NCI-H1436 (cell line): Measurements from ENCODE around the gene ANKRD30A.
"Not testable (repeated sequence)": the region's sequence is repeated elsewhere in the genome, so short reads cannot be mapped to it uniquely, and the experiment has no call there.

Experiments used
- DNase-seq: peaks from one replicate; lab custom pipeline; 2025; lab: John Stamatoyannopoulos, UW

ANKRD30A gene

GRCh38 chr10:37125191-37125732, at the start of gene ANKRD30A:
Gene ANKRD30A (plus strand): TSS chr10:37125598. CDS start chr10:37125788, 190 bp downstream.
- no peak for DNase-seq

DNA sequence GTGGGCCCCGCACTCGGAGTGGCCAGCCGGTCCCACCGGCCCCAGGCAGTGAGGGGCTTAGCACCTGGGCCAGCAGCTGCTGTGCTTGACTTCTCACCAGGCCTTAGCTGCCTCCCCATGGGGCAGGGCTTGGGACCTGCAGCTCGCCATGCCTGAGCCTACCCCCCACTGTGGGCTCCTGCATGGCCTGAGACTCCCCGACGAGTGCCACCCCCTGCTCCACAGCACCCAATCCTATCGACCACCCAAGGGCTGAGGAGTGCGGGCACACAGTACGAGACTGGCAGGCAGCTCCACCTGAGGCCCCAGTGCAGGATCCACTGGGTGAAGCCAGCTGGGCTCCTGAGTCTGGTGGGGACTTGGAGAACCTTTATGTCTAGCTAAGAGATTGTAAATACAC, 49.3 kb upstream of the ANKRD30A start:
- DNase-seq: not testable (repeated sequence)

GRCh38 chr10:37095792-37096573, 29.4 kb upstream of the ANKRD30A start:
- DNase-seq: no peak

DNA sequence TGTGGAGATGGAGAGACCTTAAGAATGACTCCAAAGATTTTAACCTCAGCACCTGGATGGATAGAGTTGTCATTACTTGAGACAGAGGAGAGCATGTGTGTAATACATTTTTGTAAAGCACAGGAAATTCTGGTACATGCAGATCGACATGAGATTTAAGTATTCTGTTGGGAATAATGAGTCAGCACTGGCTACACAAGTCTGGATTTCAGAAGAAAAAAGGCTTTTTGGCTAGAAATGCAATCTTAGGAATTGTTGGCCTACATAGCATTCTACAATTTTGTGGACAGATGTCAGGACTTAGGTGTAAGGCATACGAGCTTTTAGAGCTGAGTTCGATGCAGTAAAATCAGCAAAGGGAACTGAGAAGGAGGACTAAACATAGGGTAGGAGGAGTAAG, 24.1 kb upstream of the ANKRD30A start:
- no peak for DNase-seq

DNA sequence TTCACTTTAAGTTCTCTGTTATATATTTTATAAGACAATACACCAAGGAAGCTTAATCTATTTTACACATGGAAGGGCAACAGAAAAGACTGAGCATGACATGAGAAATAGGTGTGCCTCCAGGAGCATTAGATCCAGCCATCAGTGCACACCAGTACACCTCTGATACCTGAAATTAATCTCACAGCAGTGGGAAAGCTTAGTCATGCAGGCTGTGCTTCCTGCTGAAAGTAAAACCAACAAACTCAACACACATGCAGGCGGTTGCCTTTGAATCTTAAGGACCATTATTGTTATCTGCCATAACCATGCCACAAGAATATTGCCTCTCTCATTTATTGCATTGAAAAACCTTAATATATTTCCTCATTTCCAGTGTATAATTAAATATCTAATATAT, 16.4 kb upstream of the ANKRD30A start:
- no peak for DNase-seq

GRCh38 chr10:37124532-37124931, 866 bp upstream of the ANKRD30A start:
- no peak for DNase-seq

- no peak for DNase-seq
Observed at GRCh38 chr10:37125921-37126320, 523 bp downstream of the ANKRD30A start.

GRCh38 chr10:37146443-37146842, 21.0 kb downstream of the ANKRD30A start:
- no peak for DNase-seq

DNA sequence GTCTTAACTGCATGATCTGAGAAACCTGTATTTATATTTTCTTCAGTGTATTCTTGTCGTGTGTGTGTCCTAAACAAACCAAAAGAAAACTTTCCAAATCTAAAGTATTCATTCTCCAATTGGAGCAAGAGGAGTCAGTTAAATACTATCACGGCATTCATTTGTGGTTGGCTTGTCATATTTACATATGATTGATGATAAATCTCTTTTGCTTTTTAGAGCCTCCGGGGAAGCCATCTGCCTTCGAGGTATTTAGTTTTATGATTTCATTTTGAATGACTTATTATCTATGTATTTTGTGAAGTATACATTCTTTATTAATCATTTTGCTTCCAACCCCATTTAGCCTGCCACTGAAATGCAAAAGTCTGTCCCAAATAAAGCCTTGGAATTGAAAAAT, 37.0 kb downstream of the ANKRD30A start:
- DNase-seq: not testable (repeated sequence)

DNA sequence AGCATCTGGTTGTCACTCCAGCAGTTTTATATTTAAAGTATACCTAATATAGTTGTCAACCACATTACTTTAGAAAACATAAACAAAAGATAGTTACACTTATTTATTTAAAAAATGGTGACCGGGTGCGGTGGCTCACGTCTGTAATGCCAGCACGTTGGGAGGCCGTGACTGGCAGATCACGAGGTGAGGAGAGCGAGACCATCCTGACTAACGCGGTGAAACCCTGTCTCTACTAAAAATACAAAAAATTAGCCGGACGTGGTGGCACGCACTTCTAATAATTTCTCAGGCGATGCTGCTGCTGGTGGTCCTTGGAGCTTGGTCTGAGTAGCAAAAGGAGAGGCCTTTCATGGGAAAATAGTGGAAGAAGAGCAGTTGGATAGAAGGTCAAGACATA, 46.5 kb downstream of the ANKRD30A start:
- not testable (repeated sequence) for DNase-seq

DNA sequence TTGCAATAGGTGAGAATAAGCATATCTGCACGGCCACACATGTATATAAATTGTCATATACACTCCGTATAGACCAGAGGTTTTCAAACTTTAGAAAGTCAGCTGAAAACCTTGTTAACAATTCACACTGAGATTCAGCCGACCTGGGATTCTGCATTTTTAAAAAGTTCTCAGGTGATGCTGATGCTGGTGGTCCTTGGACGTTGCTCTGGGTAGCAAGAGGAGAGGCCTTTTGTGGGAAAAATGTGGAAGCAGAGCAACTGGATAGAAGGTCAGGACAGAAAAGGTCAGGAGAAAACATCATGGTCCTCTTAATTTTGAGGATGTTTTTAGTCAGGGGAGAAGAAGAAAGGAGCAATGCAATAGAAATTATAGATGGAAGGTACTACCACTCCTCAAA, 52.9 kb downstream of the ANKRD30A start:
- not testable (repeated sequence) for DNase-seq

GRCh38 chr10:37182719-37183118, 57.3 kb downstream of the ANKRD30A start:
- not testable (repeated sequence) for DNase-seq

DNA sequence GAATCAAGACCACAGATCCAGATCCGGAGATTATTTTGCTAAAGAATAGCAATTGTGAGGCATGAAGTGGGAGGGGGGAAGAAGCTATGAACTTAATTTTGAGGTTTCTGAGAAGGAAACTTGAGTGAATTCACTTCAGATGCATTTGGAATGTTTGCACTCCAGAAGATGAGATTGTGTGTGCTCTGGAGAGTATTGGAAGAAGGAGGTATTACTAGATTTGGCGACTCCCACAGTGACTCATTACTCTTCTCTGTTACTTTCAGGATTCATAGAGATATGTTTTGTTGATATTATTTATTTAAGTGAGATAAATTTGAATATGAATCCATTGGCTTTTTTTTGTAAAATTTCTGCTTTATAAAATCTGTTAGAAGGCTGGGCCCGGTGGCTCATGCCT, 80.7 kb downstream of the ANKRD30A start:
- DNase-seq: no peak

DNA sequence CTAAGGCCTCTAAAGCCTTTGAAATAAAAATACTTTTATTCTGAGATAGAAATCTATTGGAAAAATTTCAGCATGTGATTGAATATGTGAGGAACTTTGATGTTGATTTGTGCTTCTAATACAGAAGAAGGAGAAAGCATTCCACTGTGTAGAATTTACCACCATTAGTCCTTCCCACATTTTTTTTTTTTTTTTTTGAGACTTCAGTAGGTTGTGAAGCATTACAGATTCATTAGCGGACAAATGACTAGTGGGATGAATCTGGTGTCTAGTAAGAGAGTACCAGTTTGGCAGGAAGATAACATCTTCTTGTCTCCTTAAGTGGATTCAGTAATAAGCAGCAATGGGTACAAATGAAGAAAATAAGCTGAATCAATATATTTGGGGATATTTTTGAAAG, 95.5 kb downstream of the ANKRD30A start:
- DNase-seq: no peak

DNA sequence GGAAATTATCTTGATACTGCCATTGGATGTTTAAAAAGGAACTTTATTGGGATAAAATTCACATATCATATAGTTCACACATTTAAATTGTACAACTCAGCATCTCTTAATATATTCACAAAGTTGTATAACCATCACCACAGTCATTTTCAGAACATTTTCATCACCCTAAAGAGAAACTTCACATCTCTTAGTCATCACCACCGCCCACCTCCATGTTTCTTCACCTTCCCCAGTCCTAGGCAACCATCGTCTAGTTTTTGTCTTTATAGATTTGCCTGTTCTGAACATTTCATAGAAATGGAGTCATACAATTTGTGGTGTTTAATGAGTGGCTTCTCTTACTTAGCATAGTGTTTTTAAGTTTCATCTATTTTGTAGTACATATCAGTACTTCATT, 96.6 kb downstream of the ANKRD30A start:
- no peak for DNase-seq

DNA sequence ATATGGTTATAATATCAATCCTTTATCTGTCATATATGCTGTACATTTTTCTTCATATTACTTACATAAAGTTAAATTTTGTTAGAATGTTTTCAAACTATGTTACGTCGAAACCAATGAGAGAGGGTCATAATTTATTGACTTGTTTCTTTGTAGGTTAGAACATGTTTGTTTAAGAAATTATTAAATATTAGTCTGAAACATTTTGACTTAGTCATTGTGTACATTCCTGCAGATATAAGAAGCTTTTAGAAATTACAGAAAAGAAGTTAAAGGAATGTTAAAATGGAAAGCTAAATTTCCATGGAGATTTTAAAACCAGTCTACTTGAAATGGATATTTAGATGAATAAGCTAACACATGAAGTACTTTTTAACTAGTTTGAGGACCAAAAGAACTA, 99.8 kb downstream of the ANKRD30A start:
- no peak for DNase-seq

DNA sequence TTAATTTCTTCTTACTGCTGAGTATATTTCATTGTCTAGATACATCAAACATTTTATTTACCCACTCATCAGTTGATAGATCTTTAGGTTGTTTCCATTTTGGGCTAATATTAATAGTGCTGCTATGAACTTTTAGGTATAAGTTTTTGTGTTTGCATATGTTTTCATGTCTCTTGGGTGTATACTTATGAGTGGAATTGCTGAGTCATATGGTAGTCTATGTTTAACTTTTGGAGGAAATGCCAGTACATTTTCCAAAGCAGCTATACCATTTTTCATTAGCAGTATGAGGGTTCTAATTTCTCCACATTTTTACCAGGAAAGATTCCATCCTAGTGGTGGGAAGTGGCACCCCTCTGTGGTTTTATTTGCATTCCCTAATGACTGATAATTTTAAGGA, 101.1 kb downstream of the ANKRD30A start:
- no peak for DNase-seq

DNA sequence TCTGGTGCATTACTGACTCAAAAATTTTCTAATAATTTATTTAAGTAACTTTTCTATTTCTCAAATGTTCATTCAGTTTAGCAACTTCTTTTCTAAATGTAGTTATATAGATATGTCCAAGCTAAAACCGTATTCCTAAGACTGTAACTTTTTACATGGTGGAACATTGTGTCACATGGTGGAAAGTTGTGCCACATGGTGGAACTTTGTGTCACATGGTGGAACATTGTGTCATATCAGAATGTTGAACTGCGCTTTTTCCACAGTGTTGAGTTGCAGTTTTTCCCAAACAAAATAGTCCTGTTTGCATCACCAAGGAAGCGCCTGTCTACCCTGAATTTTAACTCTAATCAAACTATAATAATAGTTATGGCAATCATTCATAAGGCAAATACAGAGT, 109.3 kb downstream of the ANKRD30A start:
- DNase-seq: no peak

GRCh38 chr10:37236093-37236492, 110.7 kb downstream of the ANKRD30A start:
- no peak for DNase-seq

GRCh38 chr10:37240223-37240622, 114.8 kb downstream of the ANKRD30A start:
- no peak for DNase-seq

- DNase-seq: no peak
Observed at GRCh38 chr10:37246637-37247036, 121.2 kb downstream of the ANKRD30A start.

- not testable (repeated sequence) for DNase-seq
Observed at GRCh38 chr10:37255837-37256236, 130.4 kb downstream of the ANKRD30A start.

- DNase-seq: no peak
Observed at GRCh38 chr10:37263304-37263703, 137.9 kb downstream of the ANKRD30A start.

GRCh38 chr10:37268266-37268665, 142.9 kb downstream of the ANKRD30A start:
- no peak for DNase-seq
